HepG2 (cell line): ENCODE results near the gene MKS1. TPM values are rescaled to one million over a fixed set of nuclear protein-coding genes. Genes with fewer than 3 reads are reported as not detected.

Source experiments
- ATF2 ChIP-seq: sonication (generic); formaldehyde crosslinking; IDR thresholded peaks from 2 replicates; pipeline ENCODE4 v1.4.0; 2020; ENCODE audit warnings: missing genetic modification reagents
- ATF7-NPFF ChIP-seq: sonication (generic); formaldehyde crosslinking; IDR thresholded peaks from 2 replicates; pipeline ENCODE4 v1.8.1; 2023; ENCODE audit warnings: mild to moderate bottlenecking, low read depth, missing genetic modification reagents, moderate library complexity
- CHCHD3 ChIP-seq: sonication (generic); formaldehyde crosslinking; IDR thresholded peaks from 2 replicates; pipeline ENCODE4 v1.8.0; 2022; ENCODE audit warnings: mild to moderate bottlenecking, missing genetic modification reagents, moderate library complexity
- CREB1 ChIP-seq, 2 experiments: fragments of 450-650 bp in 1 of 2; IDR thresholded peaks; 2 replicates each; pipeline ENCODE4 v1.6.1; 2016 to 2017; ENCODE audit warnings: control low read depth in 1 of 2, mild to moderate bottlenecking in 1 of 2, missing compliant biosample characterization in 1 of 2, missing genetic modification characterization in 1 of 2
- EHMT2 ChIP-seq: fragments of 200-600 bp; sonication (generic); IDR thresholded peaks from 2 replicates; pipeline ENCODE4 v1.7.0; 2017; ENCODE audit warnings: antibody characterized with exemption, low read depth, low read length, borderline replicate concordance
- FOXP4 ChIP-seq: sonication (generic); formaldehyde crosslinking; IDR thresholded peaks from 2 replicates; pipeline ENCODE4 v1.4.0; 2020; ENCODE audit warnings: missing genetic modification reagents
- HBP1 ChIP-seq: IDR thresholded peaks from 2 replicates; pipeline ENCODE4 v1.6.1; 2016; ENCODE audit warnings: low read depth, control low read depth
- HOXD1 ChIP-seq: sonication (generic); formaldehyde crosslinking; IDR thresholded peaks from 2 replicates; pipeline ENCODE4 v1.5.0; 2020; ENCODE audit warnings: missing genetic modification reagents
- JUNB ChIP-seq: sonication (generic); formaldehyde crosslinking; IDR thresholded peaks from 2 replicates; pipeline ENCODE4 v1.8.0; 2022; ENCODE audit warnings: missing genetic modification reagents, mild to moderate bottlenecking, borderline replicate concordance
- KDM2A ChIP-seq: sonication (generic); formaldehyde crosslinking; IDR thresholded peaks from 2 replicates; pipeline ENCODE4 v1.4.0; 2020; ENCODE audit warnings: low read depth, missing genetic modification reagents, borderline replicate concordance
- MIXL1 ChIP-seq: IDR thresholded peaks from 2 replicates; pipeline ENCODE4 v1.6.1; 2016
- NCOR1 ChIP-seq: fragments of 200-600 bp; sonication (generic); IDR thresholded peaks from 2 replicates; pipeline ENCODE4 v1.7.0; 2017; ENCODE audit warnings: antibody characterized with exemption, low read length, borderline replicate concordance
- NFE2 ChIP-seq: sonication (generic); formaldehyde crosslinking; IDR thresholded peaks from 2 replicates; pipeline ENCODE4 v1.4.0; 2020; ENCODE audit warnings: missing genetic modification reagents
- PHF21A ChIP-seq: sonication (generic); formaldehyde crosslinking; IDR thresholded peaks from 2 replicates; pipeline ENCODE4 v1.5.0; 2020; ENCODE audit warnings: mild to moderate bottlenecking, missing genetic modification reagents
- TCF7L2 ChIP-seq: IDR thresholded peaks from 2 replicates; pipeline ENCODE4 v1.6.1; 2011; ENCODE audit warnings: mild to moderate bottlenecking, low read depth, low read length, moderate library complexity
- ZFP36L1 ChIP-seq: sonication (generic); formaldehyde crosslinking; IDR thresholded peaks from 2 replicates; pipeline ENCODE4 v1.8.0; 2022; ENCODE audit warnings: mild to moderate bottlenecking, missing genetic modification reagents, moderate library complexity
- ZFX ChIP-seq: sonication (generic); formaldehyde crosslinking; IDR thresholded peaks from 2 replicates; pipeline ENCODE4 v1.4.0; 2020; ENCODE audit warnings: mild to moderate bottlenecking, low read depth, missing genetic modification reagents, moderate library complexity
- ZHX1 ChIP-seq: sonication (generic); formaldehyde crosslinking; IDR thresholded peaks from 2 replicates; pipeline ENCODE4 v1.8.1; 2022; ENCODE audit warnings: low read depth, mild to moderate bottlenecking, missing genetic modification reagents
- ZNF564 ChIP-seq: sonication (generic); formaldehyde crosslinking; IDR thresholded peaks from 2 replicates; pipeline ENCODE4 v1.8.1; 2023; ENCODE audit warnings: mild to moderate bottlenecking, missing genetic modification reagents
- ZNF737 ChIP-seq: sonication (generic); formaldehyde crosslinking; IDR thresholded peaks from 2 replicates; pipeline ENCODE4 v1.5.0; 2020; ENCODE audit warnings: missing genetic modification reagents, mild to moderate bottlenecking, borderline replicate concordance
- ZNF75D ChIP-seq: sonication (generic); formaldehyde crosslinking; IDR thresholded peaks from 2 replicates; pipeline ENCODE4 v1.8.1; 2023; ENCODE audit warnings: missing genetic modification reagents, mild to moderate bottlenecking, borderline replicate concordance
- ZSCAN31 ChIP-seq: sonication (generic); formaldehyde crosslinking; IDR thresholded peaks from 2 replicates; pipeline ENCODE4 v1.5.0; 2020; ENCODE audit warnings: low read depth, mild to moderate bottlenecking, missing genetic modification reagents
- polyA plus RNA-seq, 8 experiments: library from polyadenylated mRNA; depleted of rRNA in 3 of 8; stranded (reverse) in 7 of 8; unstranded in 1 of 8; fragments of >200 nt; fragmentation: Illumina TruSeq in 4 of 8; extraction: Trizol in 4 of 8; gene quantifications; 2 replicates each; pipeline versions ENCODE4 v1.2.1 to v1.2.3, GENCODE V29; 2011 to 2016; ENCODE audit warnings: low read depth in 4 of 8, missing spikeins in 1 of 8, mixed read lengths in 1 of 8; ENCODE audit not compliant: insufficient read depth in 1 of 8
- total RNA-seq, 5 experiments: library from RNA; depleted of rRNA; stranded (reverse); fragments of >200 nt; fragmentation: Illumina TruSeq; extraction: Trizol; gene quantifications; 2 replicates each; pipeline ENCODE4 v1.2.3, GENCODE V29; 2016; ENCODE audit warnings: low read depth in 1 of 5

The MKS1 gene
- total and polyA plus RNA-seq, 2 of the 13 experiments (the other 11 are each of a cell fraction or from before 2014, with no cell fraction given), result 16.1 to 26.3 TPM

GRCh38 chr17:58250344-58251011, 31.4 kb upstream of the MKS1 start (continued):
- TF ChIP-seq ZNF75D (no peak), NFE2 (CRISPR knock-in tag) (no peak), ATF2 (CRISPR knock-in tag) (no peak), ZFX (CRISPR knock-in tag) (0 out of 2 replicates have a peak, but pooled peaks have one; percentile 2), NCOR1 (peak; percentile 75; the same call in 1 of the 2 replicates), ZSCAN31 (CRISPR knock-in tag) (no peak), MIXL1 (CRISPR knock-in tag) (no peak), ZNF737 (CRISPR knock-in tag) (no peak), CHCHD3 (CRISPR knock-in tag) (no peak), TCF7L2 (no peak), PHF21A (CRISPR knock-in tag) (peak; percentile 69), ATF7-NPFF (no peak), HBP1 (CRISPR knock-in tag) (no peak), ZHX1 (no peak), EHMT2 (no peak), ZFP36L1 (CRISPR knock-in tag) (no peak), ZNF564 (CRISPR knock-in tag) (0 out of 2 replicates have a peak, but pooled peaks have one; percentile 18), JUNB (CRISPR knock-in tag) (no peak), KDM2A (CRISPR knock-in tag) (no peak), FOXP4 (CRISPR knock-in tag) (no peak; the same call in 1 of the 2 replicates), HOXD1 (CRISPR knock-in tag) (no peak), CREB1 (IDR thresholded peaks at IDR 0.05) (no peak), CREB1 (CRISPR knock-in tag; IDR thresholded peaks at IDR 0.05) (no peak)
